ENCODE results near the gene PTK7.
"Not testable (repeated sequence)": the region's sequence is repeated elsewhere in the genome, so short reads cannot be mapped to it uniquely, and the experiment has no call there.

Gene PTK7
- total RNA-seq = 0.10 to 5.2 (median 0.33) reads per million in 17 experiments

DNA sequence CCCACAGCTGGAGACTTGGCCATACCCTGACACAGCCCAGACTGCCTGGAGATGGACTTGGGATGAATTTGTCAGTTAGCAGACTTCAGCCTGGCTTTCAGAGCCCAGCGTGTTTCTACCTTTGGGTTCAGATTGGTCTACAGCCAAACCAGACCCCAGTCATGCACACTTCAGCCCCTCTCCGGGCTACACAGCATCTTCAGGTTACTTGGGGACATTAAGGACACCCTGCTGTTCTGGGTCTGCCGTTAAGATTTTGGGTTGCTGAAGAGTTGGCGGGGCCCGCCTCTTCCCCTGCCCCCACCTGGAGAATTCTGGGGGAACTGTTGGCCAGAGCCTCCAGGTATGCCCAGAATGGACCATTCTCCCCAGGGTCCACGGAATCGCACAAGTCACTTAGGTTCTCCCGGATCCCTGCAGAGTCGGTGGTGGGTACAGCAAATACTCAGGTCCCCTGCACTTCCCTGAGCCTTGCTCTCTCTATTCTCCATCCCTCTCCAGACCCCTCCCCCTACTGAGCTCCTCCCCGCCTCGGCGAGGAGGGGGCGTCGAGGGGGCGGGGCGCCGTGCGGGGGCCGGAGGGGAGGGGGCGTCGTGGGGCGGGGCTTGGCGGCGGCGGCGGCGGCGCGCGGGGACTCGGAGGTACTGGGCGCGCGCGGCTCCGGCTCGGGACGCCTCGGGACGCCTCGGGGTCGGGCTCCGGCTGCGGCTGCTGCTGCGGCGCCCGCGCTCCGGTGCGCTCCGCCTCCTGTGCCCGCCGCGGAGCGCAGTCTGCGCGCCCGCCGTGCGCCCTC lies at the start of gene PTK7:
TSS of gene PTK7 (plus strand) at position 645 of the 794 bp plus-strand sequence. CDS start 175 bp downstream, outside the sequence.
- DNase-seq = peak in 3 of 4 experiments; percentile 17 to 57 (median 43)

DNA sequence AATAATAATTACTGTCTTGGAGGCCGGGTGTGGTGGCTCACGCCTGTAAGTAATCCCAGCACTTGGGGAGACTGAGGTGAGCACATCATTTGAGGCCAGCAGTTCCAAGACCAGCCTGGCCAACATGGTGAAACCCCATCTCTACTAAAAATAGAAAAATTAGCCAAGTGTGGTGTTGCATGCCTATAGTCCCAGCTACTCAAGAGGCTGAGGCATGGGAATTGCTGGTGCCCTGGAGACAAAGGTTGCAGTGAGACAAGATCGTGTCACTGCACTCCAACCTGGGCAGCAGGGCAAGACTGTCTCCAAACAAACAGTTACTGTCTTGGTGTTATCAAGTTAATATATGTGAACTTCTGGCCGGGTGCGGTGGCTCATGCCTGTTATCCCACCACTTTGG lies 49.7 kb upstream of the PTK7 start:
- DNase-seq = no peak

DNA sequence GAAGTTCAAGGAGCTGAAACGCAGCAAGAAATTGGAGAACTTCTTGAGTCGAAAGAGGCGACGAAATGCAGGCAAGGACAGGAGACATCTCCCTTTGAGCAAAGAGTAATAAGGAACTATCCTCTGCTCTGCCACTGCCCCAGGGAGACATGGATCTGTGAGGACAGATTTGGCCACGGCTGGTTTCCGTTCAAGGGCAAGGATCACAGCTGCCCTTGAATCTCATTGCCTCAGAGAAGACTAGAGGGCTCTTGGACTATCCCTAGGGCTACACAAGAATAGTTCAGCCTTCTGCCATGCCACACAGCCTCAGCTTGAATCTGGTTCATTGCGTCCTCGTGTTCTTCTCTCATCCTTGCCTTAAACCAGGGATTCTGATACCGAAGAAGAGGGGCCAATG lies 47.0 kb upstream of the PTK7 start:
- DNase-seq = no peak

DNA sequence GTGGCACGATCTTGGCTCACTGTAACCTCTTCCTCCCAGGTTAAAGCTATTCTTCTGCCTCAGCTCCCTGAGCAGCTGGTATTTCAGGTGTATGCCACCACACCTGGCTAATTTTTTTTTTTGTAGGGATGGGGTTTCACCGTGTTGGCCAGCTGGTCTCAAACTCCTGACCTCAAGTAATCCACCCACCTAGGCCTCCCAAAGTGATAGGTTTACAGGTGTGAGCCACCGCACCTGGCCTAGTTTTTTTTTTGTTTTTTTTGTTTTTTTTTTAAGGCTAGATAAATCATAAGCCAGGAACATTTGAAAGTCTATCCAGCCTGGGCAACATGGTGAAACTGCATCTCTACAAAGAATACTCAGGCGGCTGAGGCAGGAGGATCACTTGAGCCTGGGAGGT lies 43.8 kb upstream of the PTK7 start:
- DNase-seq = no peak

DNA sequence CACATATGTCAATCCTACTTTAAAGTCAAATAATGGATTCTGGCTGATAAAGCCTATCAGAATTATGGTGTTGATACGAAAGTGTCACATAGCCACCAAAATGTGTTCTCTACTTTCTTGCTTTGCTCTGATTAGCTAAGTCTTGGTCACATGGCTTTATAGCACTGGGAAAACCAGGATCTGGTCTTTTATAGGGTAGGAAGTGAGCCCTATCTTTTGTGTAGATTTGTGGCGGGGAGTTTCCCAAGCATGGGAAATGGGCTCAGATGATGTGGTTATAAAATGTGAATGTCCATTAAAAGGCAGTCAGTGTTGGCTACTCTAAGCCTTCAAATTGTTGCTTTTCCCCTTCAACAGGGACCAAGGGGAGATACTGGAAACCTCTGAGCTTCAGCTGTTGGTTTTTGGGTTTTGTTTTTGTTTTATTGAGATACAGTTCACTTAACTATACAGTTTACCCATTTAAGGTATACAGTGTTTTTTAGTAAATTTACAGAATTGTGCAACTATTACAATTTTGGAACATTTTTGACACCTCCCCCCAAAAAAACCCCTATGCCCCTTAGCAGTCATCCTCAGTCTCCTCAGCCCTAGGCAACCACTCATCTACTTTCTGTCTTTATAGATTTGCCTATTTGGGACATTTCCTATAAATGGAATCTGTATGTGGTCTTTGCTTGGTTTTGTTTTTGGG lies 42.5 kb upstream of the PTK7 start:
- DNase-seq = no peak

DNA sequence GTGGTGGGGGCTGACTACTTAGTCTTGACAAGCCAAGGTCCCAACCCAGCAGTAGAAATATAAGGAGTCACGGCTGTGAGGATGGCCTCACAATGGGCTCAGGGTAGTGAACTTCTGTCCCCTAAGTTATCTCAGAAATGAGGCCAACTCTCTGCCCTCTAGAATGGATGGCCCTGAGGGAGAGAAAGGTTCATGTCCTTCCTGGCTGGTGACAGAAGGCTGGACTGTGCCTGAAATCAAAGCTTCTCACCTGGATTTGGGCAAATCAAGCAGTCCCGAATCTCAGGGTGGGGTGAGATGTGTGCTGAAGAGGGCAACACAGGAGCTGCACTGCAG lies 42.0 kb upstream of the PTK7 start:
- no peak for DNase-seq

DNA sequence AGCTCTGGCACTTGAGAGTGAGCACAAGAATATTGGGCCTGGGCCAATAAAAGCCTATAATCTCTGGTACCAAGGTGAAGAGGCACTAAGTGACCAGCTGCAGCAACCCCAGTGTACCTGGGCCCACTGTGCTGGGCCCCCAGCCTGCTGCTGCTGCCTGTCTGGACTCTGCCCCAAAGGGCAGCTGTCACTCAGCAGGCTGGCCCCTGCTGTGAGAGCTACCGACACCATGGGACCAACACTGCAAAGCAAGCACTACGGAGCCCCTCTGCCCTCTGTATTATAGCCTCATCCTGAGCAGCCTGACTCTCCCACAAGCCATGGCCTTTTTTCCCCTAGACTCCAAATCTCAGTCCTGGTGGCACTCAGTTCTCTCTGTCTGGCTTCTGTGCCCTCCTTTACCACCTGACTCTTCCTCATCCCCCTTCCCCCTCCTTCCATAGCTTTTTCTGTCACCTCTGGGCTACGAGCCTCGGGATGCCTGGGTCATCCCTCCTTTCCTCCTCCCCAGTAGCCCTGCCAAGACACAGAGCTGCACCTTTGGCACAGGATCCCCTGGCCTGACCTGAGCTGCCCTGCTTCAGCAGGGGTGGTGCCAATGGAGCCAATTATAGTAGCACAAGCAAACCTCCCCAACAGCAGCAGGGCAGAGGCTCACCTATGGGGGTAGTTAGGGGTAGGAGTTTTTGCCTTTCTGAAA lies 40.5 kb upstream of the PTK7 start:
- DNase-seq = no peak

DNA sequence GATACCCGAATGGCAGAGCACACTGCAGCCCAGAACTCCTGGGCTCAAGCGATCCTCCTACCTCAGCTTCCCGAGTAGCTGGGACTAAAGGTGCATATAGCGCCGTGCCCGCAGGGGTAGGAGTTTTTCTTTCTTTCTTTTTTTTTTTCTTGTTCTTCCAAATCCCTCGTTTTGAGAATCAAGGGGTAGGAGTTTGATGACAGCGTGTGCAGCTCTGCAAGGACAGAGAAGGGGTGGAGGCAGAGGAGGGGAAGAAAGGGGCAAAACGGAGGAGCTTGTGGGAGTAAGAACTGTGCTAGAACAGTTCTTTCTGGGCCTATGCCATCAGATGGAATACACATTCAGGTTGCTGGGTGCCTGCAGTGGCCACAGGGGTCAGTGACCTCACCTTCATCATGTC lies 39.4 kb upstream of the PTK7 start:
- DNase-seq = no peak

DNA sequence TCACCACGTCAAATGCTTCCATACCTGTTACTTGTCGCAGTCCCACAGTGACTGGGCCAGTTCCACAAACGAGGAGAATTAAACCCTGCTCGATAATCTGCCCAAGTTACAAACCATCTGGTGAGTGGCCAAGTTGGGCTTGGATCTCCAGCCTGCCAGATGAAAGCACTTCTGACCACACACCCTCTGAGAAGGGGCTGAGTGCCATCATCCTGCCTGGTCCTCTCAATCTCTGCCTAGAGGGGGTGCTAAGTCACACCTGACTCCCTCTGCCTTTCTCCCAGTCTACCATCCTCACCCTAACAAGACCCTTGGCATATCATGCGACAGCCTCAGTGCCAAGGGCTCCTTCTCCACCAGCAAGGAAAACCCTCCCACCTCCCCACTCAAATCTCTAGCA lies 38.9 kb upstream of the PTK7 start:
- no peak for DNase-seq

DNA sequence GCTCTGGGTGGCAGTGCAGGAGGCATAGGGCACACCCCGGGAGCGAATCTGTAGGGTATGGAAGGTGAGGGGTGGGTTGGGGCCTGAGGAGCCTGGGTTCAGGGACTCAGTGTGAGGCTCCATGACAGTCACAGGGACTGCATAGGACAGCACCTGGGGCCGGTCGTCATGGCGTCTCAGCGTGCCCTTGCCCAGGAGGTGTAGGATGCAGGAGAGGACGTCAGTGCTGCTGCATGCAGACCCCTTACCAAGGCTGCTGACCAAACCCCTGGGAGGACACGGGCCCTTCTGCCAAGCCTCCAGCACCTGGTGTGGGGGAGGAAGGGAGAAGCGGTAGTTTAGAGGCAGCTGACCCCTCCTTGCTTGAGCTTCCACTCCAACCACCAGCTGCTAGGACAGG lies 38.4 kb upstream of the PTK7 start:
- DNase-seq = no peak

DNA sequence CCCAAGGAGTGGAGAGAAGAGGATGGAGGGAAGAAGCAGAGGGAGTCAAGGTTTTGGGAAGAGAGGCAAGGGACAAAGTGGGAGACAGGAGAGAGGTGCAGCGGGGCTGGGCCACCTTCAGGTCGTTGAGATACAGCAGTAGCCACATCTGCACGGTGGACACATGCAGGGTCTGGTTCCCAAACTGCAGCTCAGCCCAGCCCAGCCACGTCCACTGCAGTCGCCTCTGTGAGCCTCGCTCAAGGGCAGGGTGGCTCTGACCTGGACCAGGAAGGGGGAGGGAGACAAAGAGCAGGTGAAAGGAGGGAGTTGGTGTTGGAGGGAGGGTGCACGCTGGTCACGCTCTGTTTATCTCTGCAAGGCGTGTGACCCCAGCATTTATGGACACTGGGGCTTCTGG lies 37.4 kb upstream of the PTK7 start:
- no peak for DNase-seq

DNA sequence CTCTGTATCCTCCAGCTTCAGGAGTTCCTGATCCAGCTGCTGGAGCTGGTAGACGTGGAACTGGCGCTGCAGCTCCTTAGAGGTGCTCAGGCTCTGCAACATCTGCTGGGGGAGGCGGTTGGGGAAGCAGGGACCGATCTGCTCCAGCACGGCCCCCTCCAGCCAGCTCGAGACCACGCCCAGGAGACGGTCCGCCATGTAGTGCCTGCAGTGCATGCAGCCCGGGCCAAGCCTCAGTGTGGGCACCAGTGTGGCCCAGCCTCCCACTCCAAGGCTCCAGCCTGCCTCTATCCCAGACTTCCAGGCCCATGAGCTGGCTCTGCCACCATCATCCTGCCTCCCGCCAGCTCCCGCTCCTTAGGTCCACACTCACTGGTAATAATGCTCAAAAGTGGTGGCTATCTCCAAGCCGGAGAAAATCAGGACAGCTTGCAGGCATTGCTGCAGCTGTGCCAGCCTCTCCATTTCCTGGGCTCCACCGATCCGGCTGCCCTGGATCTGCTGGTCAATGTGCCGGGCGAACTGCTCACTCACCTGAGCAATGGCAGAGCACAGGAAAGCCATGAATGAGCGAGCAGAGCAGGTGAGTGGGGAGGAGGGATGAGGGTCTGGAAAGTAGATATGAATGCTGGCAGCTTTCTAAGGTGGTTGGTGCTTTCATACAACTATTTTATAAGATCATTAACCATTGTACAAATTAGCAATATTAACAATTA lies 35.4 kb upstream of the PTK7 start:
- no peak for DNase-seq

DNA sequence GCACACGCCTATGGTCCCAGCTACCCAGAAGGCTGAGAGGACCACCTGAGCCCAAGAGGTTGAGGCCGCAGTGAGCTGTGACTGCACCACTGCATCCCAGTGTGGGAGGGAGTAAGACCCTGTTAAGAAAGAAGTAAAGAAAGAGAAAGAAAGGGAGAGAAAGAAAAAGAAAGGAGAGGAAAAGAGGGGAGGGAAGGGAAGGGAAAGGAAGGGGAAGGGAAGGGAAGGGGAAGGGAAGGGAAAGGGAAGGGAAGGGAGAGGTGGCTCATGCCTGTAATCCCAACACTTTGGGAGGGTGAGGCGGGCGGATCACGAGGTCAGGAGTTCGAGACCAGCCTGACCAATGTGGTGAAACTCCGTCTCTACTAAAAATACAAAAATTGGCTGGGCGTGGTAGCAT lies 34.6 kb upstream of the PTK7 start:
- DNase-seq = not testable (repeated sequence)

DNA sequence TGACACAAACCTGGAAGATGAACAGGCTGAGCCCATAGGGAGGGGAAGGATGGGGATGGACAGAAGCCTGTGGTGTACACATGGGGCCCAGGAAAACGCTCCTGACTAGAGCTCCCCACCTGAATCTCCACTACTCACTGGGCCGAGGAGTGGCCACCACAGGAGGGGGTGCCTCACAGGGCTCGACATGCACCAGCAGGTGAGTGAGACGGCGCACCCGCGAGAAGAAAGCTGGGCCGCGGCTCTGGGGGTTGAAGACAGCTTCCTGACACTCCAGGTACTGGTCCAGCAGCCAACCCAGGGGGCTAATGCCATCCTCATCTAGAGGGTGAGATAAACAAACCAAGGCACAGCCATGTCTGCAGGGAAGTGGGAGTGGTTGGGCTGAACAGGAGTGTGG lies 32.8 kb upstream of the PTK7 start:
- no peak for DNase-seq

DNA sequence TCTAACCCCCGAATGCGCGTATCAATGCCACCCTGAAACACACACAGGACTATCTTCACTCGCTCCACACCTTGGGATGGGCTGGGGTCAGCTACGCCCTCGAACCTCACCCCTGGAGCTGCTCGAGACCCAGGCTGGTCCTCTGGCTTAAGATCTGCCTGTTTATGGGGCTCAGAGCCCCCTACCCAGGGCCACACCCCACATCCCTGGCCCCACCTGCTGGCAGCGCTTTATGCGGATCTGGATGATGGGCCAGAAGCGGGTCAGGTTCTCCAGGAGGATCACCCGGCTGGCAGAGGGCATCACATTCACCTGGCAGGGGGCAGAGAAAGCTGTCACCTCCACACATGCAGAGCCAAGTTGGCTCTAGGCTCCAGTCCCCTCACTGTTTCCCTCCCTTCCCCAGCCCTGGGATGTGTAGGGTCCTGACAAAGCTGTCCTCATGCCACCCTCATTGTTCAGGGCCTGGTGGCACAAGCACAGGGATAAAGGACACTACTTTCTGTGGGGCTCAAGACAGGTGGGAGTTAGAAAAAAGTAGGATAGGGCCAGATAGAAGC lies 30.7 kb upstream of the PTK7 start:
- no peak for DNase-seq

DNA sequence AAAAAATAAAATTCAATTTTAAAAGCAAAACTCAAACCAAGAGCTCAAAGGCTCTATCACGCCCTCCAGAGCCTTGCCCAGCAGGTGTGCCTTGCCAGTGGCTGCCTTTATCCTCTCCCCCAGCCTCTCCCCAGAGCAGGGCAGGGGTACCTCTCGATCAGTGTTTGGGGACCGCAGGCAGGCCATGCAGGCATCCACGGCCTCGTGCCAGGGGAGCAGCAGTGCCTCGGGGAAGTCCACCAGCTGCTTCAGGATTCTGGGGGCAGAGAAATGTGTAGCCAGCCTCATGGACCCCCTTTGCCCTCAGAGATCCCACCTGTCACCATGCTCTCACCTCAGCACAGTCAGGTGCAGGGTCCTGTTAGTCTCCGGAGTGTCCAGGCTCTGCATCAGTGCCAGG lies 28.1 kb upstream of the PTK7 start:
- no peak for DNase-seq

DNA sequence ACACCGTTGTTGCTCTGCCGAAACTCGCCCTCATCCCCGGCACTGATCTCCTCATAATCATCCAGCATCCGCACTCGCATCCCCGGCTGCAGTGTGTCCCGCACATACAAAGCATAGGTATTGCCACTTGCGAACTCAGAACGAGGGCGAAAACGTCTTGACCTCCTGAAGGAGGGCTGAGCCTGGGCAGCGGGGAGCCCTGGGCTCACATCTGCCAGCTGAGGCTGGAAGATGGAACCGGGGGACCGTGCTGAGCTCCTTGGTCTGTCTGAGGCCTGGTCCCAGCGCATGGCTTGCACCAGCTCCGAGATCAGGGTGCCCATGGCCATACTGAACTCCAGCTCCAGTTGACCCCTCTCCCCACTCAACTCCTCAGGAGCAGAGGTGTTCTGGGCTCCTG lies 25.1 kb upstream of the PTK7 start:
- DNase-seq = no peak

DNA sequence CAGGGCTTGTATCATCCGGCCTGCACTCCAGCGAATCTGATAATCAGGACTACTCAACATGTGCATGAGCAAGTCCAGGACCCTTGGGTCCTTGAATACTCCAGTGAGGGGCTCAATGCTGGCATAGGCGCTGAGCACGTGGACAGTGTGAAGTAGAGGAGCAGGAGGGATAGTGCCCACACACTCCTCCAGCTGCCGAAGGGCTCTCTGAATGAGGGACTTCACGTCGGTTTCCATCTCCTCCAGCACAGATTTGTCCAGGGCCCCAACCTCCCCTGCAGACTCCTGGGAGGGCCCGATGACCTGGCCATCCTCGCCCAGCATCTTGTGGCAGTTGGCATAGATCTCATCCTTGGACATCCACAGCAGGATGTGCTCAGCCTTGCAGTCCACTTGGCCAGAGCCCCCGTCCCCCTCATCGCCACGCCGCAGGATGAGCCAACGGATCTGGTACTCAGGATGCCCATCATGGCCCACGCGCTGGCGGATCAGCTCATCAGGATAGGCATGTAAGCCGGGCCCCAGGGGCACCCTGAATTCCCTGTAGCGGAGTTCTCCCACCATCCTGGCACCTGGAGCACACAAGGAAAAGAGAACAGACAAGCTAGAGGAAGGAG lies 23.8 kb upstream of the PTK7 start:
- DNase-seq = no peak

DNA sequence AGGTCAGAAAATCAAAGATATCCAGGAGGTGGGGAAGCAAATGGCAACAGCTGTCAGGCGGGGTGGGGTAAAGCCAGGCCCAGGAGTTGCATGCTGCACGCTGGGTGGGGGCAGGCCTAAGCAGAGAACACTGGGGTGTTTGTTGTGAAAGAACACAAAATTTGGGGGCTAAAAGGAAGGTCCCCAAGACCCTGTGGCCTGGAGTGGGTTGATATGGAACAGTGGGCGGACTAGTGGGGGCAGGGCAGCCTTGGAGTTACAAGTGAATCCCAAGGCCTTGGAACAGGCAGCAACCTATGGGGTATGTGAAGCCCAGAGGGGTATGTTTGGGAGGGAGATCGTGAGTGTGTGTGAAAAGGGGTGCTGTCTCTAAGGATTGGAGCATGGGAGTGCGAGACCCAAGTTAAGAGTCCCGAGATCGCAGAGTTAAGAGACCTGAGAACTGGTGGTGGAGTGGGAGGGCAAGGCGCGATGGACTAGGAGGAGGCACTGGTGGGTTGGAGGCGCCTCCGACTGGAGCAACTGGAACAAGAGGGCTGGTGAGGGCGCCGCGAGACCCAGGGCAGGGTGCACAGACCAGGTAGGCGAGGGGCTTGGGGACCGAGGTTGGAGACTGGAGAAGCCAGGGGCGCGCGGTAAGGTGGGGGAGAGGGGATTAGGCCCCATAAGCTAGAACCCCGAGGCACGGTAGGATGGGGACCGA lies 23.1 kb upstream of the PTK7 start:
- DNase-seq = peak; percentile 8 to 50 (median 32)

DNA sequence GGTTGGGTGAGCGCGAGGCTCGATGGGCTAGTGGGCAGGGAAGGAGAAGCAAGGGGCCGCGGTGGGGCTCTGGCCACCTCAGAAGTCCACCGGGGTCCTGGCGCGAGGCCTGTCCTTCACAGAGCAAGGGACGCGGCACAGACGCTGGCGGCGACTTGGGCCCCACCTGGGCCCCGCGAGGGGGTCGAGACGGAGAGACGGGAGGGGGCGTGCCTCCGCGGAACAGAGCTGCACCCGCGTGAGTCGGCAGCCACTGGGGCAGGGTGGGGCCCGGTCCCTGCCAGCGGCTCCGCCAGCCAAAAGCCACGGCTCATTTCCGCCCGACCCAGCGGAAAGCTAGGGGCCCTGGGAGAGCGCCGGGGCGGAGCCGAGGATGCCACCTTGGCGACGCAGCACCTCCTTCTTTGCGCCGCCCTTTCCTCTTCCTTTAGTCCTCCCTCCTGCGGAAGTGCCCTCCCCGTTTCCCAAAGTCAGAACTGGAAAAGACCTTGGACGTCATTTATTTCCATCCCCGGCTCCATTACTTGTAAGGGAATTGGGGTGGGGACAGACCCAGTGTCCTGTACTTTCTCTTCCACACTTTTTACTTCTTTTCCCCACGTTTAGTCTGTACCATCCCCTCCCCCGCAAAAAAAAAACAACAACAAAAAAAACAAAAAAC lies 22.4 kb upstream of the PTK7 start, which contains the start of gene CUL7:
TSS of gene CUL7 (minus strand) at position 307 of the 661 bp plus-strand sequence. CDS start 1,063 bp downstream, outside the sequence.
- peak; percentile 93 to 97 (median 95) for DNase-seq
